Measurements from ENCODE around the gene ZC3H4.

- TF ChIP-seq CTCF (IDR thresholded peaks at IDR 0.05) (no peak), EZH2 (IDR thresholded peaks at IDR 0.05; ENCODE audit: borderline replicate concordance, insufficient read depth, low read depth, low read length, poor library complexity, severe bottlenecking) (no peak)
Observed at GRCh38 chr19:47069795-47070194, 43.8 kb downstream of the ZC3H4 start.
